NCI-H2029 (cell line): ENCODE measurements around the gene STK11.
"Not testable (repeated sequence)": the region's sequence is repeated elsewhere in the genome, so short reads cannot be mapped to it uniquely, and the experiment has no call there.

ENCODE experiments used
- DNase-seq: peaks from one replicate; lab custom pipeline; 2025; lab: John Stamatoyannopoulos, UW

Gene STK11

GRCh38 chr19:1169921-1170885, 35.4 kb upstream of the STK11 start:
- DNase-seq = no peak

GRCh38 chr19:1170938-1171754, 34.4 kb upstream of the STK11 start:
- DNase-seq = no peak

- DNase-seq = peak; percentile 14
These were observed 33.7 kb upstream of the STK11 start for GRCh38 chr19:1171755-1172352.

- no peak for DNase-seq
These were observed 33.0 kb upstream of the STK11 start for GRCh38 chr19:1172353-1173158.

GRCh38 chr19:1173159-1173844, 32.3 kb upstream of the STK11 start:
- DNase-seq = no peak

GRCh38 chr19:1173845-1174809, 31.5 kb upstream of the STK11 start, which contains the start of gene SBNO2:
TSS of gene SBNO2 (minus strand) at chr19:1174268. CDS start at chr19:1154276, 19,992 bp downstream.
- DNase-seq = peak; percentile 67

- DNase-seq = no peak
These were observed 28.1 kb upstream of the STK11 start for GRCh38 chr19:1177322-1178114.

- DNase-seq = no peak
These were observed 24.0 kb upstream of the STK11 start for GRCh38 chr19:1181606-1182005.

- no peak for DNase-seq
These were observed 23.5 kb upstream of the STK11 start for GRCh38 chr19:1182068-1182467.

GRCh38 chr19:1182727-1183126, 22.9 kb upstream of the STK11 start:
- no peak for DNase-seq

- DNase-seq = no peak
These were observed 21.9 kb upstream of the STK11 start for GRCh38 chr19:1183543-1184172.

GRCh38 chr19:1189419-1189818, 16.2 kb upstream of the STK11 start:
- no peak for DNase-seq

- DNase-seq = no peak
These were observed 6.0 kb upstream of the STK11 start for GRCh38 chr19:1199531-1199930.

GRCh38 chr19:1200614-1201013, 5.0 kb upstream of the STK11 start:
- DNase-seq = not testable (repeated sequence)

GRCh38 chr19:1206150-1206863, 729 bp downstream of the STK11 start:
- DNase-seq = no peak

GRCh38 chr19:1206864-1207450, 1.4 kb downstream of the STK11 start:
- DNase-seq = peak; percentile 15

- DNase-seq = not testable (repeated sequence)
These were observed 3.3 kb downstream of the STK11 start for GRCh38 chr19:1208830-1209229.
